PC-3 (cell line): Measurements from ENCODE around the gene EPHB3. TPM values are rescaled to one million over a fixed set of nuclear protein-coding genes. Genes with fewer than 3 reads are reported as not detected.

Source experiments
- ATAC-seq: fragments of 200-7000 bp; cut with Tn5 transposase; 2 replicates; pipeline ENCODE4 v1.9.1; 2020; ENCODE audit warnings: mild to moderate bottlenecking, moderate library complexity
- BruUV-seq: library from RNA; stranded (reverse); fragments of 400-500 nt; replicated peaks from 2 replicates; lab custom pipeline; 2021; lab: Mats Ljungman, UMichigan
- CTCF ChIA-PET: fragments of 300-600 bp; sonication (Branson Sonifier 250); formaldehyde crosslinking; loops from one replicate; lab custom pipeline; 2022; ENCODE audit warnings: antibody characterized with exemption; lab: Charles Lee
- POLR2A ChIA-PET: fragments of 300-600 bp; sonication (Branson Sonifier 250); formaldehyde crosslinking; loops from one replicate; lab custom pipeline; 2022; ENCODE audit warnings: antibody characterized with exemption; ENCODE audit not compliant: unreplicated experiment; lab: Charles Lee
- DNase-seq: peaks from one replicate; pipeline ENCODE4 v3.0.0-alpha.2; 2015
- H2AFZ ChIP-seq: fragments of 300-600 bp; sonication (generic); 2 replicates; pipeline ENCODE4 v1.6.0; 2016; ENCODE audit warnings: antibody characterized with exemption, low read length
- H3F3A ChIP-seq: fragments of 300-600 bp; sonication (generic); one replicate; pipeline ENCODE4 v1.6.0; 2017; ENCODE audit warnings: antibody characterized with exemption, low read length, control low read depth, mild to moderate bottlenecking; ENCODE audit not compliant: unreplicated experiment
- H3K27ac ChIP-seq: fragments of 300-600 bp; sonication (generic); 2 replicates; pipeline ENCODE4 v1.5.1; 2016; ENCODE audit warnings: mild to moderate bottlenecking, low read length
- H3K27me3 ChIP-seq: fragments of 300-600 bp; sonication (generic); 2 replicates; pipeline ENCODE4 v1.6.1; 2016; ENCODE audit warnings: low read length, mixed read lengths
- H3K36me3 ChIP-seq: fragments of 300-600 bp; sonication (generic); 2 replicates; pipeline ENCODE4 v1.6.1; 2016; ENCODE audit warnings: low read depth, mixed run types, low read length, mixed read lengths
- H3K4me1 ChIP-seq: fragments of 300-600 bp; sonication (generic); 2 replicates; pipeline ENCODE4 v1.5.1; 2016; ENCODE audit warnings: low read length; ENCODE audit not compliant: insufficient read depth
- H3K4me2 ChIP-seq: fragments of 300-600 bp; sonication (generic); 2 replicates; pipeline ENCODE4 v1.6.0; 2016; ENCODE audit warnings: low read length
- H3K4me3 ChIP-seq: fragments of 300-600 bp; sonication (generic); 2 replicates; pipeline ENCODE4 v1.5.1; 2016; ENCODE audit warnings: mild to moderate bottlenecking, low read length, mixed read lengths
- H3K79me2 ChIP-seq: fragments of 300-600 bp; sonication (generic); 2 replicates; pipeline ENCODE4 v1.6.1; 2017; ENCODE audit warnings: low read length, mixed read lengths
- H3K9ac ChIP-seq: fragments of 300-600 bp; sonication (generic); 2 replicates; pipeline ENCODE4 v1.6.0; 2016; ENCODE audit warnings: mild to moderate bottlenecking, low read length
- H3K9me2 ChIP-seq: fragments of 300-600 bp; sonication (generic); replicated peaks from 2 replicates; pipeline ENCODE4 v1.6.1; 2016; ENCODE audit warnings: mixed run types, low read length, mixed read lengths
- H3K9me3 ChIP-seq: fragments of 300-600 bp; sonication (generic); 2 replicates; pipeline ENCODE4 v1.6.1; 2016; ENCODE audit warnings: low read length, mixed read lengths
- H4K20me1 ChIP-seq: fragments of 300-600 bp; sonication (generic); 2 replicates; pipeline ENCODE4 v1.6.1; 2016; ENCODE audit warnings: low read length, mixed read lengths
- CTCF ChIP-seq: fragments of 300-600 bp; sonication (generic); conservative IDR thresholded peaks from 2 replicates; pipeline ENCODE4 v1.5.1; 2017; ENCODE audit warnings: antibody characterized with exemption, low read depth, mild to moderate bottlenecking, low read length
- EZH2 ChIP-seq: fragments of 300-600 bp; sonication (generic); IDR thresholded peaks from one replicate; pipeline ENCODE4 v1.6.1; 2017; ENCODE audit warnings: antibody characterized with exemption, mild to moderate bottlenecking, low read length; ENCODE audit not compliant: unreplicated experiment
- EZH2phosphoT487 ChIP-seq: fragments of 300-600 bp; sonication (generic); IDR thresholded peaks from 2 replicates; pipeline ENCODE4 v1.6.1; 2018; ENCODE audit warnings: mild to moderate bottlenecking, antibody characterized with exemption, low read length, borderline replicate concordance
- intact Hi-C: fragments of 100-400 bp; cut with micrococcal nuclease; formaldehyde crosslinking; loops from 2 replicates; pipeline ENCODE4 v1.9.0; 2023
- total RNA-seq: library from RNA; depleted of rRNA; stranded (reverse); fragments of >200 nt; gene quantifications from 2 replicates; pipeline ENCODE4 v1.2.3, GENCODE V29; 2014

The EPHB3 gene
- total RNA-seq, 1 experiment from 2014 or later = 18.2 TPM

- Histone ChIP-seq H3F3A (no peaks in the 10 kb centered on the region), H3K27me3 (peaks cover 96% of the 10 kb centered on the region), H3K36me3 (no peaks in the 10 kb centered on the region), H3K9me3 (no peaks in the 10 kb centered on the region), H3K9me2 (no peaks in the 10 kb centered on the region), H3K4me2 (peak overlapping the region; percentile 80), H2AFZ (peak overlapping the region; percentile 57; the same call in 1 of the 2 replicates), H3K4me1 (no peaks in the 10 kb centered on the region), H4K20me1 (no peaks in the 10 kb centered on the region), H3K4me3 (peak overlapping the region; percentile 60), H3K79me2 (no peaks in the 10 kb centered on the region), H3K27ac (no peak overlapping the region), H3K9ac (no peak overlapping the region)
- DNase-seq (peak; percentile 82), ATAC-seq (peak; percentile 99)
- BruUV-seq = no TSS peak
- intact Hi-C loops = loop anchor here (1.0 to 5.0 kb wide), 4 partner anchors 31 to 142 kb away; no protein-coding TSS in a partner anchor
- CTCF ChIA-PET = interaction anchor here (0.6 to 2.9 kb wide), 7 partner anchors 23 to 141 kb away, joined by 3 to 24 read pairs (median 4); no protein-coding TSS in a partner anchor
- POLR2A ChIA-PET = interaction anchor here (0.5 kb wide), 1 partner anchor 70 kb away, joined by 4 read pairs; no protein-coding TSS in a partner anchor
- TF ChIP-seq CTCF (peak; percentile 79), EZH2 (no peak)
Measured at GRCh38 chr3:184513276-184514170, 48.1 kb upstream of the EPHB3 start.

- Histone ChIP-seq H3K9me2 (no peaks in the 10 kb centered on the region), H3F3A (no peaks in the 10 kb centered on the region), H4K20me1 (no peaks in the 10 kb centered on the region), H3K27me3 (peaks cover 96% of the 10 kb centered on the region), H3K27ac (no peak overlapping the region), H3K9ac (no peak overlapping the region), H2AFZ (peak overlapping the region; percentile 57; the same call in 1 of the 2 replicates), H3K4me2 (peak overlapping the region; percentile 80), H3K4me1 (no peaks in the 10 kb centered on the region), H3K79me2 (no peaks in the 10 kb centered on the region), H3K36me3 (no peaks in the 10 kb centered on the region), H3K9me3 (no peaks in the 10 kb centered on the region), H3K4me3 (peak overlapping the region; percentile 60; the same call in 1 of the 2 replicates)
- intact Hi-C loops = loop anchor here (5.0 kb wide), 1 partner anchor 97 kb away; no protein-coding TSS in a partner anchor
- DNase-seq (no peak), ATAC-seq (no peak)
- TF ChIP-seq CTCF = no peak
- TF ChIP-seq EZH2 = no peak
- no peak for TF ChIP-seq EZH2phosphoT487
- BruUV-seq = no TSS peak
- ChIA-PET POLR2A (no interaction called here), CTCF (interaction anchor here (0.6 to 2.9 kb wide), 6 partner anchors 24 to 142 kb away, joined by 3 to 24 read pairs (median 4); no protein-coding TSS in a partner anchor)
Measured at GRCh38 chr3:184514171-184514490, 47.5 kb upstream of the EPHB3 start.
